ENCODE results near the gene ANKS3.

- TF ChIP-seq BHLHE40 (IDR thresholded peaks at IDR 0.05; ENCODE audit: borderline replicate concordance): no peak
- no peak for TF ChIP-seq TARDBP (IDR thresholded peaks at IDR 0.05)
Measured at GRCh38 chr16:4646773-4647643, 87.1 kb downstream of the ANKS3 start.

All from HEK293T (cell line).